Measurements from ENCODE around the gene PCP2.

The PCP2 gene

GRCh38 chr19:7672522-7672921 is 39.0 kb upstream of the PCP2 start:
- ChIA-PET CTCF (interaction anchor here (0.7 to 1.5 kb wide), 3 partner anchors 8 to 104 kb away, joined by 3 to 5 read pairs (median 4); partner anchors contain the start of gene TRAPPC5), POLR2A (ENCODE audit: low non-redundant PET) (no interaction called here)
- no peak for DNase-seq (ENCODE audit: low spot score)
- no peak overlapping the region for H3K27ac ChIP-seq
- TF ChIP-seq CTCF (conservative IDR thresholded peaks at IDR 0.05; ENCODE audit: low read depth) = no peak

GRCh38 chr19:7670790-7671189 is 37.3 kb upstream of the PCP2 start:
- no peak for DNase-seq (ENCODE audit: low spot score)
- no peak for TF ChIP-seq CTCF (conservative IDR thresholded peaks at IDR 0.05; ENCODE audit: low read depth)
- no peak overlapping the region for H3K27ac ChIP-seq
- CTCF ChIA-PET = interaction anchor here (0.6 to 1.9 kb wide), 2 partner anchors 10 to 126 kb away, joined by 3 to 9 read pairs; partner anchors contain the start of gene TRAPPC5
- POLR2A ChIA-PET (ENCODE audit: low non-redundant PET) = no interaction called here

GRCh38 chr19:7670150-7670783 is 36.7 kb upstream of the PCP2 start:
- no peak for DNase-seq (ENCODE audit: low spot score)
- POLR2A ChIA-PET (ENCODE audit: low non-redundant PET) = no interaction called here
- CTCF ChIA-PET = interaction anchor here (1.9 kb wide), 1 partner anchor 10 kb away, joined by 9 read pairs; the partner anchor contains the start of gene TRAPPC5
- H3K27ac ChIP-seq = no peak overlapping the region
- no peak for TF ChIP-seq CTCF (conservative IDR thresholded peaks at IDR 0.05; ENCODE audit: low read depth)

GRCh38 chr19:7669641-7670040 is 36.1 kb upstream of the PCP2 start:
- H3K27ac ChIP-seq = no peak overlapping the region
- CTCF ChIA-PET = interaction anchor here (0.9 kb wide), 1 partner anchor 11 kb away, joined by 3 read pairs; the partner anchor contains the start of gene TRAPPC5
- POLR2A ChIA-PET (ENCODE audit: low non-redundant PET) = no interaction called here
- no peak for TF ChIP-seq CTCF (conservative IDR thresholded peaks at IDR 0.05; ENCODE audit: low read depth)
- DNase-seq (ENCODE audit: low spot score) = no peak

GRCh38 chr19:7668842-7669241 is 35.3 kb upstream of the PCP2 start, which contains the start of gene RETN:
Gene RETN (plus strand): TSS chr19:7669049. CDS start chr19:7669327, 278 bp downstream.
- ChIA-PET CTCF (interaction anchor here (0.9 kb wide), 2 partner anchors 12 to 100 kb away, joined by 3 read pairs; partner anchors contain the start of gene TRAPPC5), POLR2A (ENCODE audit: low non-redundant PET) (interaction anchor here (0.6 kb wide), 1 partner anchor 160 kb away, joined by 3 read pairs; no protein-coding TSS in a partner anchor)
- H3K27ac ChIP-seq = no peak within 1 kb of the TSS
- DNase-seq (ENCODE audit: low spot score) = no peak
- TF ChIP-seq CTCF (conservative IDR thresholded peaks at IDR 0.05; ENCODE audit: low read depth) = no peak

GRCh38 chr19:7665076-7665475 is 31.6 kb upstream of the PCP2 start:
- TF ChIP-seq CTCF (conservative IDR thresholded peaks at IDR 0.05; ENCODE audit: low read depth) = no peak
- no peak for DNase-seq (ENCODE audit: low spot score)
- CTCF ChIA-PET = interaction anchor here (0.6 to 1.2 kb wide), 2 partner anchors 10 to 16 kb away, joined by 3 to 6 read pairs; partner anchors contain the start of gene TRAPPC5
- H3K27ac ChIP-seq = no peak overlapping the region
- POLR2A ChIA-PET (ENCODE audit: low non-redundant PET) = no interaction called here

All from RWPE1 (cell line).